Sigmoid colon (tissue), 7 donors: ENCODE results near the gene HSPB9. TPM values are rescaled to one million over a fixed set of nuclear protein-coding genes. Genes with fewer than 3 reads are reported as not detected.

Source experiments
- DNase-seq: peaks from one replicate; pipeline ENCODE4 v3.0.0-alpha.2; 2019
- H3K27ac ChIP-seq, 4 donors: fragments of 200-600 bp; sonication (generic); one replicate each; pipeline ENCODE4 v1.5.1; 2016 to 2019; ENCODE audit warnings: mild to moderate bottlenecking in 1 of 4
- H3K27me3 ChIP-seq, 3 donors: fragments of 200-600 bp; sonication (generic); one replicate each; pipeline ENCODE4 v1.5.1; 2019; ENCODE audit warnings: mild to moderate bottlenecking in 1 of 3
- H3K36me3 ChIP-seq, 4 donors: fragments of 200-600 bp; sonication (generic); one replicate each; pipeline ENCODE4 v1.5.1; 2016 to 2019
- H3K4me1 ChIP-seq, 4 donors: fragments of 200-600 bp; sonication (generic); one replicate each; pipeline ENCODE4 v1.5.1; 2017 to 2019
- H3K4me3 ChIP-seq, 4 donors: fragments of 200-600 bp; sonication (generic); one replicate each; pipeline ENCODE4 v1.5.1; 2017 to 2019; ENCODE audit warnings: mild to moderate bottlenecking in 2 of 4, moderate library complexity in 1 of 4
- H3K9me3 ChIP-seq, 4 donors: fragments of 200-600 bp in 3 of 4; sonication (generic) in 3 of 4; one replicate each; pipeline versions ENCODE4 v1.5.1 to v1.6.1; 2013 to 2019
- CTCF ChIP-seq, 4 experiments: fragments of 450-650 bp in 3 of 4; fragments of 200-600 bp in 1 of 4; IDR thresholded peaks; one replicate each; pipeline ENCODE4 v1.5.1; 2016 to 2019; ENCODE audit warnings: antibody characterized with exemption in 4 of 4, mild to moderate bottlenecking in 3 of 4, moderate library complexity in 2 of 4
- EP300 ChIP-seq, 4 donors: sonication (generic); formaldehyde crosslinking; IDR thresholded peaks; one replicate each; pipeline ENCODE4 v1.6.1; 2017; ENCODE audit warnings: antibody characterized with exemption in 4 of 4
- POLR2A ChIP-seq, 2 donors: fragments of 450-650 bp; IDR thresholded peaks; one replicate each; pipeline ENCODE4 v1.6.1; 2016; ENCODE audit warnings: antibody characterized with exemption in 2 of 2, mild to moderate bottlenecking in 2 of 2, moderate library complexity in 2 of 2
- POLR2AphosphoS5 ChIP-seq, 4 donors: sonication (generic); formaldehyde crosslinking; IDR thresholded peaks; one replicate each; pipeline ENCODE4 v1.6.1; 2017; ENCODE audit warnings: antibody characterized with exemption in 4 of 4
- WGBS, 2 donors: extraction: QIAGEN DNeasy Blood & Tissue Kit; methylation state at CpG; one replicate each; pipeline ENCODE4 v1.1.7; 2013; 5-methylcytosine and 5-hydroxymethylcytosine counted together
- intact Hi-C: fragments of 100-400 bp; cut with DNase I; formaldehyde crosslinking; loops from one replicate; pipeline ENCODE4 v1.15.1; 2023
- polyA plus RNA-seq, 3 donors: library from polyadenylated mRNA; stranded (reverse); fragments of 200-250 nt; gene quantifications; one replicate each; pipeline ENCODE4 v1.2.3, GENCODE V29; 2013
- total RNA-seq, 4 donors: library from RNA; depleted of rRNA; stranded (reverse); fragments of >200 nt; gene quantifications; one replicate each; pipeline ENCODE4 v1.1.0, GENCODE V29; 2016
- donor health status: healthy with polysubstance abuse.
- donor health status: Bipolar disorder and iron deficiency.
- donor health status: healthy.

Gene HSPB9
- total and polyA plus RNA-seq, 7 donors = 0.10 to 0.83 (median 0.38) TPM; not detected in 3

GRCh38 chr17:42124256-42124655 is 1.7 kb downstream of the HSPB9 start:
- H3K27ac ChIP-seq = no peak overlapping the region
- H3K4me1 ChIP-seq = peaks cover 0 to 33% (median 27%) of the 10 kb centered on the region in 4 donors
- H3K36me3 ChIP-seq = peaks cover 22 to 48% (median 28%) of the 10 kb centered on the region in 4 donors
- WGBS, 2 donors = 92 to 95% methylated on average over 3 of the region's 3 CpGs
- TF ChIP-seq CTCF (IDR thresholded peaks at IDR 0.05) (no peak), POLR2AphosphoS5 (IDR thresholded peaks at IDR 0.05) (no peak), EP300 (IDR thresholded peaks at IDR 0.05) (no peak), POLR2A (IDR thresholded peaks at IDR 0.05) (no peak)
- no peaks in the 10 kb centered on the region for H3K27me3 ChIP-seq
- no peak for DNase-seq
- intact Hi-C loops = no loop called here
- no peaks in the 10 kb centered on the region for H3K9me3 ChIP-seq
- H3K4me3 ChIP-seq = no peak overlapping the region

- Histone ChIP-seq H3K36me3 (peaks cover 30 to 57% (median 37%) of the 10 kb centered on the region in 4 donors), H3K27me3 (no peaks in the 10 kb centered on the region), H3K4me3 (no peak overlapping the region), H3K4me1 (peaks cover 0 to 31% (median 19%) of the 10 kb centered on the region in 4 donors), H3K9me3 (no peaks in the 10 kb centered on the region), H3K27ac (no peak overlapping the region)
- 87 to 89% methylated on average over 12 of the region's 12 CpGs for WGBS, 2 donors
- TF ChIP-seq CTCF (IDR thresholded peaks at IDR 0.05) (no peak), POLR2A (IDR thresholded peaks at IDR 0.05) (no peak), POLR2AphosphoS5 (IDR thresholded peaks at IDR 0.05) (no peak), EP300 (IDR thresholded peaks at IDR 0.05) (no peak)
- intact Hi-C loops = no loop called here
- DNase-seq = no peak
Measured at GRCh38 chr17:42125565-42125964, 3.0 kb downstream of the HSPB9 start.

GRCh38 chr17:42126836-42127235 is 4.2 kb downstream of the HSPB9 start:
- DNase-seq = no peak
- WGBS, 2 donors = 78 to 79% methylated on average over 3 of the region's 3 CpGs
- Histone ChIP-seq H3K4me3 (no peak overlapping the region), H3K27me3 (no peaks in the 10 kb centered on the region), H3K9me3 (no peaks in the 10 kb centered on the region), H3K27ac (no peak overlapping the region), H3K36me3 (peaks cover 30 to 57% (median 37%) of the 10 kb centered on the region in 4 donors), H3K4me1 (peaks cover 0 to 30% (median 17%) of the 10 kb centered on the region in 4 donors)
- intact Hi-C loops = no loop called here
- no peak for TF ChIP-seq EP300 (IDR thresholded peaks at IDR 0.05)
- no peak for TF ChIP-seq CTCF (IDR thresholded peaks at IDR 0.05)
- TF ChIP-seq POLR2AphosphoS5 (IDR thresholded peaks at IDR 0.05) = no peak
- no peak for TF ChIP-seq POLR2A (IDR thresholded peaks at IDR 0.05)

GRCh38 chr17:42127414-42127813 is 4.8 kb downstream of the HSPB9 start:
- DNase-seq = no peak
- peaks cover 30 to 57% (median 37%) of the 10 kb centered on the region in 4 donors for H3K36me3 ChIP-seq
- TF ChIP-seq EP300 (IDR thresholded peaks at IDR 0.05) (no peak), POLR2AphosphoS5 (IDR thresholded peaks at IDR 0.05) (no peak), POLR2A (IDR thresholded peaks at IDR 0.05) (no peak), CTCF (IDR thresholded peaks at IDR 0.05) (no peak)
- peaks cover 0 to 29% (median 15%) of the 10 kb centered on the region in 4 donors for H3K4me1 ChIP-seq
- no peaks in the 10 kb centered on the region for H3K9me3 ChIP-seq
- H3K27ac ChIP-seq = no peak overlapping the region
- intact Hi-C loops = no loop called here
- no peaks in the 10 kb centered on the region for H3K27me3 ChIP-seq
- WGBS, 2 donors = 86 to 95% methylated on average over 6 of the region's 6 CpGs
- no peak overlapping the region for H3K4me3 ChIP-seq
